Naive B cell (primary cell): Measurements from ENCODE around the gene OPALIN. TPM values are rescaled to one million over a fixed set of nuclear protein-coding genes. Genes with fewer than 3 reads are reported as not detected.
"Not testable (repeated sequence)": the region's sequence is repeated elsewhere in the genome, so short reads cannot be mapped to it uniquely, and the experiment has no call there.

ENCODE experiments used
- ATAC-seq, 2 donors: fragments of 150-1000 bp; cut with Tn5 transposase; 2 replicates each; pipeline ENCODE4 v1.10.0; 2021; ENCODE audit warnings: low read depth in 2 of 2, mild to moderate bottlenecking in 2 of 2, moderate library complexity in 2 of 2
- DNase-seq: peaks from one replicate; pipeline ENCODE4 v3.0.0; 2022
- H3K27ac Mint-ChIP-seq, 6 donors: one replicate each; pipeline ENCODE4 v1.8.0; 2020 to 2022; ENCODE audit warnings: mild to moderate bottlenecking in 6 of 6, mixed read lengths in 6 of 6, moderate library complexity in 5 of 6, inconsistent platforms in 2 of 6
- H3K27me3 Mint-ChIP-seq, 3 donors: one replicate each; pipeline ENCODE4 v1.8.0; 2021 to 2022; ENCODE audit warnings: mixed read lengths in 3 of 3, mild to moderate bottlenecking in 1 of 3
- H3K36me3 Mint-ChIP-seq, 2 donors: one replicate each; pipeline ENCODE4 v1.8.0; 2020 to 2022; ENCODE audit warnings: mixed read lengths in 2 of 2, inconsistent platforms in 1 of 2, mild to moderate bottlenecking in 1 of 2
- H3K4me1 Mint-ChIP-seq, 3 donors: one replicate each; pipeline ENCODE4 v1.8.0; 2020 to 2022; ENCODE audit warnings: mixed read lengths in 3 of 3, inconsistent platforms in 1 of 3, mild to moderate bottlenecking in 1 of 3, moderate library complexity in 1 of 3
- H3K4me3 Mint-ChIP-seq, 8 donors: one replicate each; pipeline ENCODE4 v1.8.0; 2020 to 2022; ENCODE audit warnings: mild to moderate bottlenecking in 8 of 8, mixed read lengths in 8 of 8, moderate library complexity in 8 of 8, inconsistent platforms in 2 of 8
- H3K9me3 Mint-ChIP-seq, 7 donors: one replicate each; pipeline ENCODE4 v1.8.0; 2020 to 2022; ENCODE audit warnings: mixed read lengths in 7 of 7, mild to moderate bottlenecking in 5 of 7, inconsistent platforms in 2 of 7, moderate library complexity in 1 of 7
- polyA plus RNA-seq, 6 donors: library from polyadenylated mRNA; unstranded; fragments of 300-500 nt; fragmentation: Illumina TruSeq; gene quantifications; one replicate each; pipeline ENCODE4 v1.2.3, GENCODE V29; 2021; ENCODE audit warnings: low read depth in 6 of 6

Gene OPALIN
- polyA plus RNA-seq, 6 donors from 2014 or later, result not detected

- H3K9me3 Mint-ChIP-seq, result no peaks in the 10 kb centered on the region
- H3K4me1 Mint-ChIP-seq, result peaks cover 0 to 6% (median 0%) of the 10 kb centered on the region in 3 donors
- no peaks in the 10 kb centered on the region for H3K36me3 Mint-ChIP-seq
- H3K27me3 Mint-ChIP-seq, result peaks cover 9 to 15% (median 12%) of the 10 kb centered on the region in 3 donors
- no peak for DNase-seq
- ATAC-seq, result no peak
- no peak overlapping the region for H3K27ac Mint-ChIP-seq
- H3K4me3 Mint-ChIP-seq, result no peak overlapping the region
These were observed 38.9 kb downstream of the OPALIN start for GRCh38 chr10:96319754-96320474.

DNA sequence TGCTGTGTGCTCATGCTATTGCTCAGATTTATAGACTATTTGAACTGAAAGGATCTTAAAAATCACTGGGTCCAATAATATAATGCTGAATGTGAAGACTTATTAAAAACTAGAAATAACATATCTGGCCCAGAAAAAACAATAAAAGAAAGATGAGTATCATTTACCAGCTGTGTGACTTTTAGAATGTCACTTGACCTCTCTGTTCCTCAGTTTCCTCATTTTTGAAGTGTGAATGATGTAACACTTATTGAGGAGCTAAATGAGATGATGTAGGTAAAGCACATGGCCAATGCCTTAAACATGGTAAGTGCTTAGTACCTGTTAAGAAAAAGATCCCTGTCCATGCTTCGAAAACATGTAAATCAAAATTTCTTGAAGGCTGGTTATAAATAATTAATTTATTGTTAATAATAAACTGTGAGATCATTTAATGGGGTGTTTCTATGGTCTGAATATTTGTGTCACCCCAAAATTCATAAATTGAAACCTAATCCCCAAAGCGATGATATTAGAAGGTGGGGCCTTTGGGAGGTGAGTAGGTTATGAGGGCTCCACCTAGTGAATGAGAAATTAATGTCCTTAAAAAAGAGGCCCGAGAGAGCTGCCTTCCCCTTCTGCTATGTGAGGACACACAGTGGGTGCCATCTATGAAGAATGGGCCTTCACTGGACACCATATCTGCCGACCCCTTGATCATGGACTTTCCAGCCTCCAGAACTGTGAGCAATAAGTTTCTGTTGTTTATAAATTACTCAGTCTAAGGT, 41.6 kb downstream of the OPALIN start:
- no peak for ATAC-seq
- H3K27me3 Mint-ChIP-seq, result peaks cover 9 to 15% (median 12%) of the 10 kb centered on the region in 3 donors

DNA sequence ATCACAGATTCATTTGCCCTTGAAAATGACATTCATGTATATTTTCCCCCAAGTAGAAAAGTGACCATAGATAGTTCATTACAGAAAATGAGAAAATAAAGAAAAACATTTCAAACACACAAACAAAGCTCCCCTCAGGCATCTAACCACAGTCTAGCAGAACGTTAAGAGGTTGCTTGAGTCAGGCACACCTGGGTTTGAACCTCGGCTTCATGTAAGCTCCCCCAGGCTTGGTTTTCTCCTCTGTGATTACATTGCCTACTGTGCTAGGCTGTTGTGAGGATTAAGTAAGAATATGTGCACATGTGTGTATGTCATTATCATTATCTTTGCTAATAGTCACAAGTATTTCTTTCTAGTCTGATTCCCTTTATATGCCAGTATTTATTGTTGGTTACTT, 45.5 kb downstream of the OPALIN start:
- peaks cover 3 to 18% (median 3%) of the 10 kb centered on the region in 3 donors for H3K4me1 Mint-ChIP-seq
- H3K27ac Mint-ChIP-seq, result peak overlapping the region in 1 of 6 donors; percentile 27
- no peak for DNase-seq
- H3K27me3 Mint-ChIP-seq, result peaks cover 9 to 15% (median 12%) of the 10 kb centered on the region in 3 donors
- no peak overlapping the region for H3K4me3 Mint-ChIP-seq
- no peaks in the 10 kb centered on the region for H3K36me3 Mint-ChIP-seq
- H3K9me3 Mint-ChIP-seq, result no peaks in the 10 kb centered on the region
- ATAC-seq, result no peak

More for the DNA sequence above, 41.6 kb downstream of the OPALIN start:
- Mint-ChIP-seq H3K27ac (no peak overlapping the region), H3K4me3 (no peak overlapping the region), H3K4me1 (peaks cover 0 to 6% (median 0%) of the 10 kb centered on the region in 3 donors), H3K36me3 (no peaks in the 10 kb centered on the region), H3K9me3 (no peaks in the 10 kb centered on the region)
- DNase-seq, result no peak

DNA sequence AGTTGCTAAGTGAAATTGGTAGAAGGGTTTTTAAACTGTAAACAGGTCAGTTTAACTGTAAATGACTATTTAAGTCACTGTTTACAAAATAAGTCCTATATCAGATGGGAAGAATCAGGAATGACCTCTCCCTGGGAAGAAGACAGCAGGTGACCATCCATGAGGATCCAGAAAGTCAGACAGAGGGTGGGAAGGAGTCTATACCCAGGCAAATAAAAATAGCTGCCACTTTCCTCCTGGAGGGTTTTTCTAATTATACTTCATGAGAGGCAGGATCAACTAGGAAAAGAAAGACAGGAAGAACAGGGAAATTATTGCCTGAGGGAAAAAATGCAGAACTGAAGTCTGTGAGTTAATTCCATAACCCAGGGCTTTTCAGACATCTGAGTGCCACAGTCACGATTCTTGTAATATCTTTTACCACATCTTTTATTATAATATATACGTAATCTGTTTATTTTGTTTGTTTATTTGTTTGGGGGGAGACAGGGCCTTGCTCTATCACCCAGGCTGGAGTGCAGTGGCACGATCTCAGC, 47.6 kb downstream of the OPALIN start:
- ATAC-seq, result no peak
- no peak overlapping the region for H3K4me3 Mint-ChIP-seq
- DNase-seq, result no peak
- H3K4me1 Mint-ChIP-seq, result peaks cover 13 to 24% (median 15%) of the 10 kb centered on the region in 3 donors
- no peaks in the 10 kb centered on the region for H3K9me3 Mint-ChIP-seq
- peak overlapping the region in 1 of 6 donors; percentile 63 for H3K27ac Mint-ChIP-seq
- peaks cover 4 to 11% (median 7%) of the 10 kb centered on the region in 3 donors for H3K27me3 Mint-ChIP-seq
- H3K36me3 Mint-ChIP-seq, result no peaks in the 10 kb centered on the region

- no peak overlapping the region for H3K4me3 Mint-ChIP-seq
- H3K27me3 Mint-ChIP-seq, result peaks cover 0 to 6% (median 4%) of the 10 kb centered on the region in 3 donors
- DNase-seq (no peak), ATAC-seq (no peak)
- H3K9me3 Mint-ChIP-seq, result no peaks in the 10 kb centered on the region
- no peak overlapping the region for H3K27ac Mint-ChIP-seq
- H3K36me3 Mint-ChIP-seq, result no peaks in the 10 kb centered on the region
- peaks cover 15 to 32% (median 18%) of the 10 kb centered on the region in 3 donors for H3K4me1 Mint-ChIP-seq
These were observed 48.5 kb downstream of the OPALIN start for GRCh38 chr10:96310321-96310669.

DNA sequence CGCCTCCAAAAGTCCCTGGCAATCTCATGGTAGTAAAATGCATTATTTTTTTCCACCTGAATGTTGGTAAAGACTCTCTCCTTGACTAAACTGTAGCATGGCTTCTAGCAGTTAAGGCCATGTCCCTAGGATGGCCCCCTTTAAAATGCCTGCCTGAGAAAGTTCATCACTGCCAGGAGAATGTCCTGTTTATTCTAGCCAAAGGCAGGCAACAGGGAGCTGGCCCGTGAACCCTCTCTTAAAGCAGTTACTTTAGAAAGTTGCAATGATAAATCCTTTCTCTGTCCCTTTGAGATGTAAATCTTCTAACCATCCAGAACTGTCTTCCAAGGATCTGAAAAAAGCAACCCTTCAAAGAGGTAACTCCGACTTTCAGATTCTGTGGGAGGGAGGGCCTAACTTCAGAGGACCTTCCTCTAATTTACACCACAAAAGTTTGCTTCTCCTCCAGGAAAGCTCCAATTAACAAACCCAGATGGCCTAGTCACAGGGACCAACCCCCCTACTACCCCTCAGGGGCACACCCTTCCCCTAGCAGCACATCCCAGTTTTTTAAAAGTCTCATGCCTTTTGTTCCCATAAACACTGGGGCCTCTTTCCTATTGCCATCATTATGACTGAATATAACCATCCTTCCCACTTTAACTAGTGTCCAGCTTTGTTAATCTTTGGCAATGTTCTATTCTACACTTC, 49.0 kb downstream of the OPALIN start:
- DNase-seq (no peak), ATAC-seq (no peak)
- peaks cover 0 to 6% (median 4%) of the 10 kb centered on the region in 3 donors for H3K27me3 Mint-ChIP-seq
- H3K27ac Mint-ChIP-seq, result no peak overlapping the region
- peaks cover 15 to 37% (median 18%) of the 10 kb centered on the region in 3 donors for H3K4me1 Mint-ChIP-seq
- no peaks in the 10 kb centered on the region for H3K9me3 Mint-ChIP-seq
- H3K4me3 Mint-ChIP-seq, result no peak overlapping the region
- no peaks in the 10 kb centered on the region for H3K36me3 Mint-ChIP-seq

DNA sequence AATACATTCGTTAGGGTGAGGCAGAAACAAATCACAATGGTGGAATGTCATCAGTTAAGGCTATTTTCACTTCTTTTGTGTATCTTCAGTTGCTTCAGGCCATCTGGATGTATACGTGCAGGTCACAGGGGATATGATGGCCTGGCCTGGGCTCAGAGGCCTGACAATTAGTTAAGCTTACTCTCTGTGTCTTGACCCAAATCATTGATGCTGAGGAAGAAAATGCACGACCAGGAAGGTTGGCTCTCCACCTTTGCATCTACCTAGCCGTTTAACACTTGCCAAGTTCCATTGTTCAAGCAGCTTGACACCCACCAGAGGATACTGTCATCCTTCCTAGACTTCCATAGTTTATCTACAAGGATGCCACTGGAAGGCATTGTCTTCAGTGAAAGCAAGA, 49.9 kb downstream of the OPALIN start:
- ATAC-seq, H3K36me3 Mint-ChIP-seq, H3K4me3 Mint-ChIP-seq, DNase-seq, H3K9me3 Mint-ChIP-seq: not testable (repeated sequence)
- peak overlapping the region in 1 of 6 donors; percentile 96 for H3K27ac Mint-ChIP-seq
- peaks cover 0 to 11% (median 4%) of the 10 kb centered on the region in 3 donors for H3K27me3 Mint-ChIP-seq
- H3K4me1 Mint-ChIP-seq, result peaks cover 20 to 47% (median 25%) of the 10 kb centered on the region in 3 donors

- DNase-seq, result peak; percentile 56
- H3K4me1 Mint-ChIP-seq, result peaks cover 22 to 57% (median 27%) of the 10 kb centered on the region in 3 donors
- H3K27me3 Mint-ChIP-seq, result peaks cover 0 to 13% (median 9%) of the 10 kb centered on the region in 3 donors
- H3K9me3 Mint-ChIP-seq, result no peaks in the 10 kb centered on the region
- ATAC-seq, result peak; percentile 96 to 97
- H3K4me3 Mint-ChIP-seq, result peak overlapping the region; percentile 15 to 84 (median 66)
- no peaks in the 10 kb centered on the region for H3K36me3 Mint-ChIP-seq
- H3K27ac Mint-ChIP-seq, result peak overlapping the region in 3 of 6 donors; percentile 29 to 95 (median 84)
These were observed 52.3 kb downstream of the OPALIN start for GRCh38 chr10:96306516-96306915.

- H3K9me3 Mint-ChIP-seq, result no peaks in the 10 kb centered on the region
- DNase-seq (no peak), ATAC-seq (no peak)
- peaks cover 0 to 13% (median 9%) of the 10 kb centered on the region in 3 donors for H3K27me3 Mint-ChIP-seq
- peaks cover 37 to 71% (median 39%) of the 10 kb centered on the region in 3 donors for H3K4me1 Mint-ChIP-seq
- H3K4me3 Mint-ChIP-seq, result no peak overlapping the region
- no peaks in the 10 kb centered on the region for H3K36me3 Mint-ChIP-seq
- peak overlapping the region in 1 of 6 donors; percentile 77 for H3K27ac Mint-ChIP-seq
These were observed 53.8 kb downstream of the OPALIN start for GRCh38 chr10:96305019-96305418.

DNA sequence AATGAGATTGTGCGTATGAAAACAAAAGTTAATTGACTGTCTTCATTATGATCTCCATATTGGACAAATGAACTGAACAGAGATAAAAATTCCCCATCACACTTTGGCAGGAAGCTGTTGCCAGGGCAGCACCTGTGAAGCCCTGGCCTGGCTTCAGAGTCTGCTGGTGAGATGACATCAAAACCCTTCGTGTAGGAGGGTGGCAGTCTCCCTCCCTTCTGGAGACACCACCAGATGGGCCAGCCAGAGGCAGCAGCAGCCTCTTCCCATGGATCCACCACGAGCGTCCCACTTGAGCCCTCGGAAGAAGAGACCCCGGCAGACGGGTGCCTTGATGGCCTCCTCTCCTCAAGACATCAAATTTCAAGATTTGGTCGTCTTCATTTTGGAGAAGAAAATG, 54.6 kb downstream of the OPALIN start, which contains the start of gene DNTT:
DNTT (plus strand) TSS at position 205 of the 400 bp plus-strand sequence; CDS start at position 269, 64 bp downstream.
- Mint-ChIP-seq H3K9me3 (no peaks in the 10 kb centered on the region), H3K36me3 (no peaks in the 10 kb centered on the region), H3K27me3 (peaks cover 0 to 13% (median 9%) of the 10 kb centered on the region in 3 donors), H3K4me1 (peaks cover 45 to 73% (median 47%) of the 10 kb centered on the region in 3 donors), H3K27ac (peak within 1 kb of the TSS in 3 of 6 donors; percentile 11 to 77 (median 47)), H3K4me3 (peak within 1 kb of the TSS in 2 of 8 donors; percentile 29 to 64)
- no peak for DNase-seq
- ATAC-seq, result peak; percentile 41 to 44

- peak overlapping the region in 3 of 6 donors; percentile 44 to 75 (median 73) for H3K27ac Mint-ChIP-seq
- DNase-seq (no peak), ATAC-seq (no peak)
- H3K9me3 Mint-ChIP-seq, result no peaks in the 10 kb centered on the region
- H3K36me3 Mint-ChIP-seq, result no peaks in the 10 kb centered on the region
- peaks cover 44 to 79% (median 49%) of the 10 kb centered on the region in 3 donors for H3K4me1 Mint-ChIP-seq
- peak overlapping the region in 1 of 8 donors; percentile 2 for H3K4me3 Mint-ChIP-seq
- H3K27me3 Mint-ChIP-seq, result peaks cover 0 to 9% (median 9%) of the 10 kb centered on the region in 3 donors
These were observed 57.2 kb downstream of the OPALIN start for GRCh38 chr10:96301616-96302015.

GRCh38 chr10:96299383-96299782, 59.4 kb downstream of the OPALIN start:
- H3K9me3 Mint-ChIP-seq, result no peaks in the 10 kb centered on the region
- peak overlapping the region; percentile 62 to 89 (median 82) for H3K4me3 Mint-ChIP-seq
- peaks cover 53 to 71% (median 56%) of the 10 kb centered on the region in 3 donors for H3K4me1 Mint-ChIP-seq
- H3K36me3 Mint-ChIP-seq, result no peaks in the 10 kb centered on the region
- peaks cover 0 to 6% (median 6%) of the 10 kb centered on the region in 3 donors for H3K27me3 Mint-ChIP-seq
- H3K27ac Mint-ChIP-seq, result peak overlapping the region; percentile 72 to 93 (median 90)
- DNase-seq, result peak; percentile 42
- ATAC-seq, result peak; percentile 65 to 78
